Measurements from ENCODE around the gene RANBP3L.

DNA sequence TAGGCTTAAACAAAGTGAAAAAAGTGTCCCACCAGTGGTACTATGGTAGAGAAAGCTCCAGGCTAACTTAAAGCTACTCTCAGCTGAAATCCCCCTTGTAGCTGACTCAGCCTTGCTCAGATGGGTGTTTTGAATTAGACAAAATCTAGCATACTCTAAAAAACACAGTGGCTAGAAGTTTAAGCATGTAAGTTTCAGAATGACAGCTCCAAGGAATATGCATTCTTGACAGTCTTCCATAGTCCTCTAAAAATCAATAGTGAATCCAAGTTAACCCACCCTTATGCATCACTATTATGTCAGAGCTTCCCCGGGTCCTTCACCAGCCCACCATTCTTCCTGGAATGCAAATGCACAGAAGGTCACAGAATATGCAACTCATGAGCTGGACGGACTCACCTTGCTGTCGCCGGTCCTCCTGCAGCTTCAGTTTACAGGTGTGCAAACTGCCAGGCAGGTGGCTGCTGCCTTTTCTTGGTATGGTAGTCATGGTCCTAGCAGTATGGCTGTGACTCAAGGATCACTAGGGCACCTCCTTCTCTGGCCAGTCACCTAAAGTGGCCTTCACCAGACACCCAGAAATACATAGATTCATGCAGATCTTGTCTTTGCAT is 668 bp downstream of the RANBP3L start:
- no peak for TF ChIP-seq MXI1 (IDR thresholded peaks at IDR 0.05; ENCODE audit: low read depth, low read length)
- TF ChIP-seq SREBF2 (IDR thresholded peaks at IDR 0.05; ENCODE audit: low read length) = no peak
- no peak for TF ChIP-seq TCF12 (IDR thresholded peaks at IDR 0.05; ENCODE audit: low read depth, low read length)
- TF ChIP-seq MYB (IDR thresholded peaks at IDR 0.05; ENCODE audit: borderline replicate concordance, low read depth, low read length) = no peak
- TF ChIP-seq, protein P1, sequence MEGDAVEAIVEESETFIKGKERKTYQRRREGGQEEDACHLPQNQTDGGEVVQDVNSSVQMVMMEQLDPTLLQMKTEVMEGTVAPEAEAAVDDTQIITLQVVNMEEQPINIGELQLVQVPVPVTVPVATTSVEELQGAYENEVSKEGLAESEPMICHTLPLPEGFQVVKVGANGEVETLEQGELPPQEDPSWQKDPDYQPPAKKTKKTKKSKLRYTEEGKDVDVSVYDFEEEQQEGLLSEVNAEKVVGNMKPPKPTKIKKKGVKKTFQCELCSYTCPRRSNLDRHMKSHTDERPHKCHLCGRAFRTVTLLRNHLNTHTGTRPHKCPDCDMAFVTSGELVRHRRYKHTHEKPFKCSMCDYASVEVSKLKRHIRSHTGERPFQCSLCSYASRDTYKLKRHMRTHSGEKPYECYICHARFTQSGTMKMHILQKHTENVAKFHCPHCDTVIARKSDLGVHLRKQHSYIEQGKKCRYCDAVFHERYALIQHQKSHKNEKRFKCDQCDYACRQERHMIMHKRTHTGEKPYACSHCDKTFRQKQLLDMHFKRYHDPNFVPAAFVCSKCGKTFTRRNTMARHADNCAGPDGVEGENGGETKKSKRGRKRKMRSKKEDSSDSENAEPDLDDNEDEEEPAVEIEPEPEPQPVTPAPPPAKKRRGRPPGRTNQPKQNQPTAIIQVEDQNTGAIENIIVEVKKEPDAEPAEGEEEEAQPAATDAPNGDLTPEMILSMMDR (IDR thresholded peaks at IDR 0.05 in 2 of 3, conservative IDR thresholded peaks at IDR 0.05 in 1 of 3; ENCODE audit: control insufficient read depth in 2 of 3, extremely low read depth in 1 of 3, insufficient read depth in 1 of 3, low read depth in 3 of 3, low read length in 3 of 3) = no peak
- no peak for TF ChIP-seq EED (IDR thresholded peaks at IDR 0.05; ENCODE audit: low read depth)
- no peak for TF ChIP-seq ASH2L (IDR thresholded peaks at IDR 0.05; ENCODE audit: borderline replicate concordance, low read depth)
- TF ChIP-seq, protein P2, sequence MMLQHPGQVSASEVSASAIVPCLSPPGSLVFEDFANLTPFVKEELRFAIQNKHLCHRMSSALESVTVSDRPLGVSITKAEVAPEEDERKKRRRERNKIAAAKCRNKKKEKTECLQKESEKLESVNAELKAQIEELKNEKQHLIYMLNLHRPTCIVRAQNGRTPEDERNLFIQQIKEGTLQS (IDR thresholded peaks at IDR 0.05; ENCODE audit: borderline replicate concordance, extremely low read depth, low read depth, low read length) = no peak
- TF ChIP-seq LARP7 (IDR thresholded peaks at IDR 0.05) = no peak
- no peak for TF ChIP-seq ZNF274 (IDR thresholded peaks at IDR 0.05; ENCODE audit: insufficient read depth, insufficient read length)
- TF ChIP-seq MTA3 (IDR thresholded peaks at IDR 0.05; ENCODE audit: borderline replicate concordance, low read length) = no peak
- no peak for TF ChIP-seq TAF1 (IDR thresholded peaks at IDR 0.05; ENCODE audit: borderline replicate concordance, low read depth, low read length)
